Uterus (tissue), 2 donors: ENCODE data around the gene TBC1D16.

Experiments
- POLR2A ChIP-seq, 2 donors: fragments of 450-650 bp; IDR thresholded peaks; one replicate each; pipeline ENCODE4 v1.6.1; 2016; ENCODE audit warnings: antibody characterized with exemption in 2 of 2, mild to moderate bottlenecking in 1 of 2, moderate library complexity in 1 of 2
- TF ChIP-seq, protein P1 (sequence below), 4 experiments: fragments of 200-600 bp in 2 of 4; fragments of 450-650 bp in 2 of 4; sonication (generic) in 2 of 4; IDR thresholded peaks; one replicate each; pipeline ENCODE4 v1.5.1; 2016 to 2019; ENCODE audit warnings: antibody characterized with exemption in 4 of 4, mild to moderate bottlenecking in 2 of 4, moderate library complexity in 1 of 4

DNA sequence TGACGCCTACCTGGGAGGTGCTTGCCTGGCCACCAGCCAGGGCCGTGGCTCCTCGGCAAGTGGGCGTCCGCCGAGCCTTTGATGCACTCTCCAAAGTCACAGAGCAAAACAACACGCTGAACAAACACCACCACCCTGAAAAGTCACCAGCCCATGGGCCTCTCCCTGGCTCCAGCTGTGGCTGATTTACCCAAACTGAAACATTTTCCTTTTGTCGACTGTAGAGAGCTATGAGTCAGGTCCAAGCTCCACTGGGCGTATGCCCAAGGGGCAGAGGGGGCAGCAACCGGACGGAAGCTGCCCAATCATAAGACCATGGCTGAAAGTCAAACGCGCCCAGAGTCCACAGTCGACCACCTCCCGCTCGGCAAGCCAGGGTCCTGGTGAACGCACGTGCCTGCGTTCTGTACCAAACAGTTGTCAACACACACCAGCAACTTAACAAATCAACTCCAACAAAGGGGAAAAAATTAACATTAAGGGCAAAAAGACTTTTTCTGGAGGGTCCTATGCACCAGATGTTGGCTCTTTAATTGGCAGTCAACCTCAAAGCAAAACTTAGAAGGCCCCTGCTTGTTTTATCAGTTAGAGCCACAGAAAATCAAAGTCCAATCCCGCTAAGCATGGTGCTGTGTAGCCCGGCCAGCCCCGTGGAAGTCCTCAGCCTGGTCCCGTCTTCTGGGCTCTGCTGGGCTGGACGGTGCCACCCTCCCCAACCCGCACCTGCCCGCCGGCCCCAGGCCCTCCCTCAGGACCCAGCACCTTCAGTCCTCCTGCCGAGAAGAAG lies 47.3 kb downstream of the TBC1D16 start:
- TF ChIP-seq, protein P1, sequence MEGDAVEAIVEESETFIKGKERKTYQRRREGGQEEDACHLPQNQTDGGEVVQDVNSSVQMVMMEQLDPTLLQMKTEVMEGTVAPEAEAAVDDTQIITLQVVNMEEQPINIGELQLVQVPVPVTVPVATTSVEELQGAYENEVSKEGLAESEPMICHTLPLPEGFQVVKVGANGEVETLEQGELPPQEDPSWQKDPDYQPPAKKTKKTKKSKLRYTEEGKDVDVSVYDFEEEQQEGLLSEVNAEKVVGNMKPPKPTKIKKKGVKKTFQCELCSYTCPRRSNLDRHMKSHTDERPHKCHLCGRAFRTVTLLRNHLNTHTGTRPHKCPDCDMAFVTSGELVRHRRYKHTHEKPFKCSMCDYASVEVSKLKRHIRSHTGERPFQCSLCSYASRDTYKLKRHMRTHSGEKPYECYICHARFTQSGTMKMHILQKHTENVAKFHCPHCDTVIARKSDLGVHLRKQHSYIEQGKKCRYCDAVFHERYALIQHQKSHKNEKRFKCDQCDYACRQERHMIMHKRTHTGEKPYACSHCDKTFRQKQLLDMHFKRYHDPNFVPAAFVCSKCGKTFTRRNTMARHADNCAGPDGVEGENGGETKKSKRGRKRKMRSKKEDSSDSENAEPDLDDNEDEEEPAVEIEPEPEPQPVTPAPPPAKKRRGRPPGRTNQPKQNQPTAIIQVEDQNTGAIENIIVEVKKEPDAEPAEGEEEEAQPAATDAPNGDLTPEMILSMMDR (IDR thresholded peaks at IDR 0.05): no peak
- TF ChIP-seq POLR2A (IDR thresholded peaks at IDR 0.05): no peak
